Skeletal muscle cell (primary cell): ENCODE data around the gene TNFAIP2.
"Not testable (repeated sequence)": the region's sequence is repeated elsewhere in the genome, so short reads cannot be mapped to it uniquely, and the experiment has no call there.

Source experiments
- DNase-seq: peaks from one replicate; pipeline ENCODE4 v3.0.0-alpha.2; 2010; ENCODE audit warnings: low read depth
- H3K4me3 ChIP-seq: 2 replicates; pipeline ENCODE4 v1.5.1; 2011; ENCODE audit warnings: low read depth, mild to moderate bottlenecking, control low read depth, low read length, moderate library complexity

Gene TNFAIP2

DNA sequence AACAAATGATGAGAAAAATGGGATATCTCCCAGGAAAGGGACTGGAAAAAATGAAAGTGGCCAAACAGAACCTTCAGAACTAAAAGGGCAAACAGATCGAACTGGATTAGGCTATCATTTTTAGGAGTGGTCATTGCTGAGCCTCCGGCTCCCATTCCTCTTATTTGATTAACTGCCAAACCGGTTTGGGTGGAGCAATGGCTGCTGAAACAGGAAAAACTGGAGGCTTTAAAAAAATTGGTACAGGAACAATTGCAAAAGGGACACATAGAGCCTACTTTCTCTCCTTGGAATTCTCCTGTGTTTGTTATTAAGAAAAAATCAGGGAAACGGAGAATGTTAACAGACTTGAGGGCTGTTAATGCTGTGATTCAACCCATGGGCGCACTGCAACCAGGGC lies 49.7 kb downstream of the TNFAIP2 start:
- H3K4me3 ChIP-seq = no peak overlapping the region
- no peak for DNase-seq

DNA sequence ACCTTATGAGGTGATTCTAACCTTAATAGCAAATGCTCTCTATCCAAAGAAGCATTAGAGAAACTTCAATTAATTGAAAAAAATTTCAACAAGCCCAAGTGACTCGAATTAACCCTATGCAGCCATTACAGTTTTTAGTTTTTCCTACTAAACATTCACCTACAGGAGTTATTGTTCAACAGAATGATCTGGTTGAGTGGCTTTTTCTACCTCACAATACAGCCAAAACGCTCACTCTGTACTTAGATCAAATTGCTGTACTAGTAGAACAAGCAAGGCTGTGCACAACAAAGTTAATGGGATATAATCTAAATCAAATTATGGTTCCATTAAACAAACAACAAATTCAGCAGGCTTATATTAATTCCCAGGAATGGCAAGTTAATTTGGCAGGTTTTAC lies 50.6 kb downstream of the TNFAIP2 start:
- not testable (repeated sequence) for DNase-seq, H3K4me3 ChIP-seq

DNA sequence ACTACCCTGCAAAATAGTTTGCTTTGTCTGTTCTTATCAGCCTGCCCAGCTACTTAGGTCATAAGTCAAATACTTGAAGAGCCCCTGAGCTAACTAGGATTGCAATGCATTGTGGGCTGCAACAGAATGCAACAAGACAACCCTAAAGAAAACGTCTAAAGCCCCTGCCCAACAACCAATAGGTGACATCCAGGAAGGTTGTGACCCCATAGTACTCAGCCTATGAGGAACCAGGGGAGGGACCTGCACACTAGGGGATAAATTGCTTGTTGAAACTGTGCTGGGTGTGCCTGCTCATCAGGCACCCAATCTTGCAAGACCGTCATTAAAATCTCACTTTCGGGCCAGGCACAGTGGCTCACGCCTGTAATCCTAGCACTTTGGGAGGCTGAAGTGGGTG lies 52.9 kb downstream of the TNFAIP2 start:
- not testable (repeated sequence) for H3K4me3 ChIP-seq, DNase-seq

DNA sequence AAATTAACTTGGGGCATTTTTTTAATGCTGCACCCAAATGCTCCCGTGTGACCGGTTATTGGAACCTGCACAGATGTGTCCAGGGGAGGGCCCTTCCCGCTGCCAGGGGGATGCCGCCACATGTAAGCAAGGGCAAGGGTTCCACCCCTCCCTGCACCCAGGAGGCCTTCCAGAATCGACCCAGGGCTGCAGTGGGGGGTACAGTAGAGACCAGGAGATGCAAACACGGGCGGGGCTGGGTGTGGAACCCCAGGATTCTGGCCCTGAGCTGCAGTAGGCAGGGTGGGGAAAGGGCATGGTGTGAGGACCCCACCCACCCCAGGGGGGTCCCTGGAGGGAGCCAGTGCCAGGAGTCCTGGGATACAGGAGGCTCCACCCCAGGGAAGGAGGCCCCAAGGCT lies 54.1 kb downstream of the TNFAIP2 start:
- no peak overlapping the region for H3K4me3 ChIP-seq
- DNase-seq = no peak

DNA sequence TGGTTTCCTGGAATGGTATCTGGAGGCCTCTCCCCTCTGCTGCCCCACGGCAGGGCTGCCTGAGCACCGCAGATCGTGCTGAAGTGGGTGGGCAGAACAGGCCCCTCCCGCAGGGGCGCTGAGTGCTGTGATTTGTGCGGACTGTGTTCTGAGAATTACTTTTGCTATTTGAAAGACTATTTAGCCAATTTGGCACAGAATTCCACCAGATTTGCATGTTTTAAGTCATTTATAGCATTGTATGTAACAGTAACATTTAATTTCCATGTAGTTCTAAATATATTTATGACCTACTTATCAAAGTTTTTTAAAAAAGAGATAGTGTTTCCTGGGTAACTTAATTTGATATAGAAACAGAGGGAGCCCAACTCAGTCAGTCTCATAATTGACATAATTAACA lies 55.3 kb downstream of the TNFAIP2 start:
- DNase-seq = no peak
- H3K4me3 ChIP-seq = no peak overlapping the region

DNA sequence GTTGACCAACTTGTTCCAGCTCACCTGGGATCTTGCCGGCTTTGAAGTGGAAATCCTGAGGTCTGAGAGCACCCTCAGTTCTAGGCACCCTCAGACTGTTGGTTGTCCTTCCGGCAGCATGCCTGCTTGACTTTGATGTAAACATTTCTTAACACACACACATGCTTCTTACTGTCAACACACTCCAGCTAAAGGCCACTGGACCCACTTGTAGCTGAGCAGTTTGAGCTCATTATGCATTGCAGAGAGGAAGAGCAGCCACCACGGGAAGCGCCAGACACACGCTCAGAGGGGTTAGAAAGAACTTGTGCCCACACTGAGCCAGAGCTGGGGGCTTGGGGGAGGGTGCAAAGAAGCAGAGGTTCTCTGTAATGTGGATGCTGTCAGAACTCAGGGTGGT lies 55.8 kb downstream of the TNFAIP2 start:
- no peak for DNase-seq
- no peak overlapping the region for H3K4me3 ChIP-seq

DNA sequence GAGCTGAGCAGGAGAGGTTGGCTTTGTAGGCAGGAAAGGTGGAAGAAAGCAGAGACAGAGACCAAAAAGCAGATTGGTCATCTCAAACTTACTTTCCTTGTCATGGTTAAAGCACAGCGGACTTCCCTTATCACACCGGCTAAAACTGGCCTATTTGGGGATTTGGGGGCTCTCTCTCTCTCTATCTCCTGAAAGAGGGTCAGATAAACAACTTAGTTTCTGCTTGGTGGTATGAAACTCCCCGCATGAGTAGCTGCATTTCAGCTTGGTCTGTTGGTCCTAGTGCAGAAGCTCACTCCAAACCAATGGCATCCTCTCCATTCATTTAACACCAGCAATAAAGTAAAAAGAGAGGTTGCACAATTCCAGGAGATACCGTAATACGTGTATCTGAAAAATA lies 57.1 kb downstream of the TNFAIP2 start:
- no peak overlapping the region for H3K4me3 ChIP-seq

DNA sequence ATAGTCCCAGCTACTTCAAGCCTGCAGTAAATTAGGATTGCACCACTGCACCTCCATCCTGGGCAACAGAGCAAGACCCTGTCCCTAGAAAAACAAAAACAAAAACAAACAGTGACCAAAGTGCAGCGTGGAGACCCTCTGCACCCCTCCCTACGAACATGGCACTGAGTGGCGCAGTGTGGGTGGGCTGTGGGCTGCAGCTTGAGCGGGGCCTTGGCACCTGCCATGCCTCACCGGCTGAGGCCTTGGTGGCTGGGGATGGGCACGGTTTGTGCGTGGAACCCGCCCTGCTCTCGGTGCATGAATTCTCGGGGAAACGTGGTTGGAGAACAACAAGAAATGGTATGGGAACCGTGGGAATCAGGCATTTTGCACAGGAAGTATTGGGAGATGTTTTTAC lies 60.8 kb downstream of the TNFAIP2 start:
- no peak overlapping the region for H3K4me3 ChIP-seq
- no peak for DNase-seq

More for the DNA sequence above, 57.1 kb downstream of the TNFAIP2 start:
- DNase-seq = no peak

DNA sequence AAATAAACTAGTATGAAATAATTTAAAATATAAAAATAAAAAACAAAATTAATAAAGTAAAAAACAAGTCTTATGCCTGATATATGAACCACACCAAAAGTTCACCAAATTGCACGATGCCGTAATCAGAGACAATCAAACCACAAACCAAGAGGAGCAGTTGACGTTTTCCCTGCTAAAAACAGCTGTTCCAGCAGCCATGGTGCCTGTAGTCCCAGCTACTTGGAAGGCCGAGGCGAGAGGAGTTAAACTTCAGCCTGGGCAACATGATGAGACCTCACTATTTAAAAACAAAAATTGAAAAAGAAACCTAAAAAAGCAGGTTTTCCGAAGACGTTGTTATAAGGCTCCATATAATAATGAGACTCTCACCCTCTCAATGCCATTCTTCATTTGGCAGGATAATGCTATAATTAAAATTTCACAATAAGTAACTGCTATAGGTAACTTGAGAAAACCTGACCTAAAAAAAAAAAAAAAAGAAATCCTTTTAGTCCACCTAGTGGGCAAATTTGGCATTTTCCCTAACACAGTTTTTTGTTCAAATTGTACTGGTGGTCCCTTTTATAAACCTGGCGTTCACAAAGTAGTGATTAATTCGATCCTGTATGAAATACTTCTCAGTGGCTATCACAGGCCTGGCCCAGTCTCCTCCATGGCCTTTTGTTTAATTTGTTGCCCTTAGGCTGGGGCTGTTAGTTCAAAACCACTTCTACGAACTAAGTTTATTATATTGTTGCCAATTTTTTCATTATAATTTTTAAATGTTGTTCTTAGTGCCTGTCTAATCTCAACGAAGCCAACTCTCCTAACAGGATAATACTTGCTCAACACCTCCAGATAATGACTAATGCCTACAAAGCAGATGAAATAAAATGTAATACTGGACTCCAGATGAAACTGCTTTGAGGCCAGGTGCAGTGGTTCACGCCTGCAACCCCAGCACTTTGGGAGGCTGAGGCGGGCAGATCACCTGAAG lies 62.1 kb downstream of the TNFAIP2 start:
- no peak overlapping the region for H3K4me3 ChIP-seq

DNA sequence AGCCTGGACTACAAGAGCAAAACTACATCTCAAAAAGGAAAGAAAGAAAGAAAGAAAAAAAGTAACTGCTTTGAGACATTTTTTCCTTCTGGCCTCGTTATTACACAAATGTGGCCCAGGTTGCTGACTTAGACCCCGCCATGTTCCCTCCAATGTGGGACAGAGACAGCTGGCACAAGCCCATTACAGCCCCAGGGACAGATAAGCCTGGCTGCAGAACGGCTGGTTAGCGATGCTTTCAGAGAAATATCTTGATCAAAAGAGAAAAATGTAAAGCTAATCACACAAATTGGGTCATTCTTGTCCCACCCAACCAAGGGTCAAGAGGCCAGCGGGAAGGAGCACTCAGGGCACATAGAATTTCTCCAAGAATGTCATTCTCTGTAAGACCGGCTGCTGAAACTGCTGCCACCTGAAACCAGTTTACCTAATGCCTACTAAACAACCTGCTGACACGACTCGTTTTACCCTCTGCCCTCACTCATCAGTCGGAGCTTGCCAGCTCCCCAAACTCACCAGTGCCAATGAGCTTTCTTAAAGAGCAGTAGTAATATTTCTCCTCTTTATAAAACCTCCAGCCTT lies 63.1 kb downstream of the TNFAIP2 start:
- no peak for DNase-seq
- no peak overlapping the region for H3K4me3 ChIP-seq

More for the DNA sequence above, 62.1 kb downstream of the TNFAIP2 start:
- no peak for DNase-seq
